SU-DHL-6 (cell line): Measurements from ENCODE around the gene STN1.

Experiments used
- H2AFZ ChIP-seq: fragments of 200-600 bp; sonication (generic); 2 replicates; pipeline ENCODE4 v1.6.1; 2014; ENCODE audit warnings: low read depth, mild to moderate bottlenecking, moderate library complexity, mixed read lengths, antibody characterized with exemption, low read length; ENCODE audit not compliant: severe bottlenecking
- H3F3A ChIP-seq: fragments of 200-600 bp; shearing (Covaris generic); 2 replicates; pipeline ENCODE4 v1.6.0; 2016; ENCODE audit warnings: antibody characterized with exemption, mild to moderate bottlenecking; ENCODE audit not compliant: insufficient read depth
- H3K27ac ChIP-seq: fragments of 200-600 bp; sonication (generic); 2 replicates; pipeline ENCODE4 v1.5.1; 2016; ENCODE audit warnings: low read depth, mild to moderate bottlenecking, low read length, moderate library complexity, mixed read lengths
- H3K27me3 ChIP-seq: fragments of 200-600 bp; sonication (generic), shearing (Covaris generic); 2 replicates; pipeline ENCODE4 v1.6.0; 2014; ENCODE audit warnings: mild to moderate bottlenecking, low read length
- H3K36me3 ChIP-seq: fragments of 200-600 bp; sonication (generic); 2 replicates; pipeline ENCODE4 v1.6.1; 2014; ENCODE audit warnings: mild to moderate bottlenecking, low read length, mixed read lengths
- H3K4me2 ChIP-seq: fragments of 300-600, 200-600 bp; shearing (Covaris generic), sonication (generic); 2 replicates; pipeline ENCODE4 v1.6.0; 2014; ENCODE audit warnings: low read length, low read depth, mild to moderate bottlenecking; ENCODE audit not compliant: poor library complexity, severe bottlenecking
- H3K4me3 ChIP-seq: fragments of 200-600 bp; sonication (generic); 2 replicates; pipeline ENCODE4 v1.5.1; 2014; ENCODE audit warnings: antibody characterized with exemption, low read length, mild to moderate bottlenecking, mixed read lengths; ENCODE audit not compliant: insufficient read depth, poor library complexity, severe bottlenecking
- H3K79me2 ChIP-seq: fragments of 200-600 bp; sonication (generic); 2 replicates; pipeline ENCODE4 v1.6.1; 2014; ENCODE audit warnings: mild to moderate bottlenecking, low read length, moderate library complexity; ENCODE audit not compliant: insufficient read depth
- H3K9ac ChIP-seq: fragments of 200-600 bp; sonication (generic); 2 replicates; pipeline ENCODE4 v1.7.0; 2014; ENCODE audit warnings: mild to moderate bottlenecking, low read length
- H3K9me2 ChIP-seq: fragments of 200-600 bp; sonication (generic); replicated peaks from 2 replicates; pipeline ENCODE4 v1.6.1; 2014; ENCODE audit warnings: low read length; ENCODE audit not compliant: insufficient read depth
- H3K9me3 ChIP-seq: fragments of 200-600 bp; sonication (generic); 2 replicates; pipeline ENCODE4 v1.6.1; 2014; ENCODE audit warnings: low read length, mixed read lengths; ENCODE audit not compliant: insufficient read depth
- H4K20me1 ChIP-seq: fragments of 200-600 bp; sonication (generic); 2 replicates; pipeline ENCODE4 v1.6.1; 2014; ENCODE audit warnings: low read depth, mild to moderate bottlenecking, antibody characterized with exemption, low read length, moderate library complexity, mixed read lengths
- EZH2phosphoT487 ChIP-seq: fragments of 200-600 bp; sonication (generic), shearing (Covaris generic); conservative IDR thresholded peaks from 2 replicates; pipeline ENCODE4 v1.6.1; 2018; ENCODE audit warnings: mild to moderate bottlenecking, antibody characterized with exemption, low read length, moderate library complexity, mixed read lengths
- TF ChIP-seq, protein P1 (sequence below): fragments of 200-600 bp; sonication (generic); IDR thresholded peaks from one replicate; pipeline ENCODE4 v1.5.1; 2017; ENCODE audit warnings: antibody characterized with exemption, mild to moderate bottlenecking, low read length, moderate library complexity; ENCODE audit not compliant: insufficient read depth, poor library complexity, severe bottlenecking

STN1 gene

DNA sequence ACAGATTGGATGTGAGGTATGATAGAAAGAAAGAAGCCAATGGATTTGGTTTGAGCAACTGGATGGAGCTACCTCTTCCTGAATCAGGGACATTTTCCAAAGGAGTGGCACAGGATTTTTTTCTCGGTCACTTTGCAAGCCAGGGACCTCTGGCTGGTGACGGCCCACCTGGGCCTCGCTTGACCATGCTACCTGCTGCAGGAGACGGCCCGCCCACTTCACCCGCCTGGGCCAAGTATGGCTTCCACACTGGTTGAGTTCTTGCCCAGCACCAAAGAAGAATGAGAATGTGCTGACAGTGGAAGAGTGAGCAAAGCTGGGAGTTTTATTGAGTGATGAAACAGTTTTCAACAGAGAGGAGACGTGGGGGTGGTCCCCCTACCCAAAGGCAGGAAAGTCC, 38.2 kb downstream of the STN1 start:
- Histone ChIP-seq H3K36me3 (no peaks in the 10 kb centered on the region), H4K20me1 (no peaks in the 10 kb centered on the region), H2AFZ (no peak overlapping the region), H3K79me2 (no peaks in the 10 kb centered on the region), H3K9me2 (no peaks in the 10 kb centered on the region), H3K9ac (no peak overlapping the region), H3K27me3 (no peaks in the 10 kb centered on the region), H3F3A (no peaks in the 10 kb centered on the region), H3K27ac (no peak overlapping the region), H3K9me3 (no peaks in the 10 kb centered on the region), H3K4me3 (no peak overlapping the region), H3K4me2 (no peak overlapping the region)
- TF ChIP-seq, protein P1, sequence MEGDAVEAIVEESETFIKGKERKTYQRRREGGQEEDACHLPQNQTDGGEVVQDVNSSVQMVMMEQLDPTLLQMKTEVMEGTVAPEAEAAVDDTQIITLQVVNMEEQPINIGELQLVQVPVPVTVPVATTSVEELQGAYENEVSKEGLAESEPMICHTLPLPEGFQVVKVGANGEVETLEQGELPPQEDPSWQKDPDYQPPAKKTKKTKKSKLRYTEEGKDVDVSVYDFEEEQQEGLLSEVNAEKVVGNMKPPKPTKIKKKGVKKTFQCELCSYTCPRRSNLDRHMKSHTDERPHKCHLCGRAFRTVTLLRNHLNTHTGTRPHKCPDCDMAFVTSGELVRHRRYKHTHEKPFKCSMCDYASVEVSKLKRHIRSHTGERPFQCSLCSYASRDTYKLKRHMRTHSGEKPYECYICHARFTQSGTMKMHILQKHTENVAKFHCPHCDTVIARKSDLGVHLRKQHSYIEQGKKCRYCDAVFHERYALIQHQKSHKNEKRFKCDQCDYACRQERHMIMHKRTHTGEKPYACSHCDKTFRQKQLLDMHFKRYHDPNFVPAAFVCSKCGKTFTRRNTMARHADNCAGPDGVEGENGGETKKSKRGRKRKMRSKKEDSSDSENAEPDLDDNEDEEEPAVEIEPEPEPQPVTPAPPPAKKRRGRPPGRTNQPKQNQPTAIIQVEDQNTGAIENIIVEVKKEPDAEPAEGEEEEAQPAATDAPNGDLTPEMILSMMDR = no peak
- no peak for TF ChIP-seq EZH2phosphoT487

DNA sequence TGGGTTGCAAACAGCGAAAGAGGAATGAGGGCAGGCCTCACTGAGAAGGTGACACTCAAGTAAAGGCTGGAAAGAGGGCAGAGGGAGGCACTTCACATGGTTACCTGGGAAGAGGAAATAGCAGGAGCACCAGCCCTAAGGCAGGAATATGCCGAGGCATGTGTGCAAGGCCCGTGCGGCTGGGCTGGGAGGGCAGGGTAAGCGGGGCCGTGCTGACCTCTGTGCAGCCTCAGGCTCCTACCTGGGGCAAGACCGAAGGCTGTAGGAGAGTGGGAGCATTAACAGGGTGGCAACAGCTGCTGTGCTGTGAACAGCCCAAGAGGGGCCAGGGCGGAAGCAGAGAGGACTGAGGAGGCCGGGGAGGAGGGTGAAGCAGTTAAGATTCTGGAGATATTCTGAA, 38.6 kb downstream of the STN1 start:
- Histone ChIP-seq H3K27ac (no peak overlapping the region), H3K9me2 (no peaks in the 10 kb centered on the region), H3K9me3 (no peaks in the 10 kb centered on the region), H3K27me3 (no peaks in the 10 kb centered on the region), H3F3A (no peaks in the 10 kb centered on the region), H3K79me2 (no peaks in the 10 kb centered on the region), H3K9ac (no peak overlapping the region), H4K20me1 (no peaks in the 10 kb centered on the region), H3K4me3 (no peak overlapping the region), H2AFZ (no peak overlapping the region), H3K36me3 (no peaks in the 10 kb centered on the region), H3K4me2 (no peak overlapping the region)
- TF ChIP-seq, protein P1 = no peak
- no peak for TF ChIP-seq EZH2phosphoT487

DNA sequence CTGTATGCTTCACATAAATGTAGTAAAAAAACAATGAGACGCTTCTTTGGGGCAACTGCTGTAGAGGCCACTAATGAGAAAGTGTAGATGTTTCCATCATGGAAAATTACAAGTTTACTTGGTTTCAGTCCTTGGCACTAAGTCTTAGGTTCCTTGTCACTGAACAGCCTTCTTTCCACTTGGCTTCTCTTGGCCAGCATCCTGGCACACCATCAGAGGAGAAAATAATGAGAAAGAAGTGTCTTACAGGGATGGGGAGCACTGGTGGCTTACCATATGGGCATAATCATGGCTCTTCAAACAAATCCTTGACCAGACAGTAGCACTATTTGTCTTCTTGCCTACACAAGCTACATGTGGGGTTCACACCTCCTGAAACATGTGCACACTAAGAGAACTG, 40.1 kb downstream of the STN1 start:
- Histone ChIP-seq H3K4me3 (no peak overlapping the region), H3K27ac (no peak overlapping the region), H3K79me2 (no peaks in the 10 kb centered on the region), H3K36me3 (no peaks in the 10 kb centered on the region), H3F3A (no peaks in the 10 kb centered on the region), H3K9me3 (no peaks in the 10 kb centered on the region), H3K9me2 (no peaks in the 10 kb centered on the region), H3K4me2 (no peak overlapping the region), H4K20me1 (no peaks in the 10 kb centered on the region), H2AFZ (no peak overlapping the region), H3K9ac (no peak overlapping the region), H3K27me3 (no peaks in the 10 kb centered on the region)
- no peak for TF ChIP-seq EZH2phosphoT487
- TF ChIP-seq, protein P1 = no peak

DNA sequence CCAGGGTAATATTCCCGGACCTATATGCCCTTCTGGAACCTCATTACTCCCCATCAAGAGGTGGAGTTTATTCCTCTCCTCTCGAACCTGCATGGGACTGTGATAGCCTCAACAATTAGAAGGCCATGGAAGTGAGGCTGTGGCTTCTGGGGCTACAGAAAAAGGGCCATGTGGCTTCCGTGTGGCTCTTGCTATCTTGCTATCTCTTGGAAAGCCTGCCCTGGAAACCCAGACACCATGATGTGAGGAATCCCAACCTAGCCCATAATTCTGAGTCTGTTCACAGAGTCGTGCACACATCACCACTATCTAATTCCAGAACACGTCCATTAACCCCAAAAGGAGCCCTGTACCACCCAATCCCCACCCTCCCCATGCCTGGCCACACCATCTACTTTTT, 41.8 kb downstream of the STN1 start:
- Histone ChIP-seq H3K79me2 (no peaks in the 10 kb centered on the region), H3K4me2 (no peak overlapping the region)

More for the DNA sequence above, 41.8 kb downstream of the STN1 start:
- no peaks in the 10 kb centered on the region for H4K20me1 ChIP-seq
- H2AFZ ChIP-seq = no peak overlapping the region
- no peak for TF ChIP-seq EZH2phosphoT487
- TF ChIP-seq, protein P1 = no peak
- H3K9me2 ChIP-seq = no peaks in the 10 kb centered on the region
- no peak overlapping the region for H3K27ac ChIP-seq
- H3K9ac ChIP-seq = no peak overlapping the region
- H3K4me3 ChIP-seq = no peak overlapping the region
- no peaks in the 10 kb centered on the region for H3K9me3 ChIP-seq
- no peaks in the 10 kb centered on the region for H3F3A ChIP-seq
- no peaks in the 10 kb centered on the region for H3K36me3 ChIP-seq
- H3K27me3 ChIP-seq = no peaks in the 10 kb centered on the region
